Measurements from ENCODE around the gene RYR3. TPM values are rescaled to one million over a fixed set of nuclear protein-coding genes. Genes with fewer than 3 reads are reported as not detected.

The RYR3 gene
- total and polyA plus RNA-seq, 2 of the 13 experiments (the other 11 are each of a cell fraction or from before 2014, with no cell fraction given): not detected

DNA sequence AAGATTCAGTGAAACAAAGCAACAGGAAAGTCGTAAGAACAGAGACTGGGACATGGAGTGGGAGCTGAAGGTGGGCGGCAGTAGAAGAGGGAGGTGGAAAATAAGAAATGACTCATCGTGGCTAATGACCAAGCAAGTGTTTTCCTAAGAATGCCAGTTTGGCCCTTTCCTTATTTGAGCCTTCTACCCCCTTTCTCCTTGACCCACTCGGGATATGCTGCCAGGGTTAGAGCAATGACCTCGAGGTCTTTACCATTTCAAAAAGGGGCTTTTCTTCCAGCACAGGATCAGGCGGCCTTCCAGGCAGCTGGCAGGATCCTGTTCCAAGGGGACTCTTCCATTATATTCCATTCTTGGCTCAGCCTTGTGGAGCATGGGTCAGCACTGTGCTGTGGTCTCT lies 241.1 kb downstream of the RYR3 start (continued):
- TF ChIP-seq, protein P1, sequence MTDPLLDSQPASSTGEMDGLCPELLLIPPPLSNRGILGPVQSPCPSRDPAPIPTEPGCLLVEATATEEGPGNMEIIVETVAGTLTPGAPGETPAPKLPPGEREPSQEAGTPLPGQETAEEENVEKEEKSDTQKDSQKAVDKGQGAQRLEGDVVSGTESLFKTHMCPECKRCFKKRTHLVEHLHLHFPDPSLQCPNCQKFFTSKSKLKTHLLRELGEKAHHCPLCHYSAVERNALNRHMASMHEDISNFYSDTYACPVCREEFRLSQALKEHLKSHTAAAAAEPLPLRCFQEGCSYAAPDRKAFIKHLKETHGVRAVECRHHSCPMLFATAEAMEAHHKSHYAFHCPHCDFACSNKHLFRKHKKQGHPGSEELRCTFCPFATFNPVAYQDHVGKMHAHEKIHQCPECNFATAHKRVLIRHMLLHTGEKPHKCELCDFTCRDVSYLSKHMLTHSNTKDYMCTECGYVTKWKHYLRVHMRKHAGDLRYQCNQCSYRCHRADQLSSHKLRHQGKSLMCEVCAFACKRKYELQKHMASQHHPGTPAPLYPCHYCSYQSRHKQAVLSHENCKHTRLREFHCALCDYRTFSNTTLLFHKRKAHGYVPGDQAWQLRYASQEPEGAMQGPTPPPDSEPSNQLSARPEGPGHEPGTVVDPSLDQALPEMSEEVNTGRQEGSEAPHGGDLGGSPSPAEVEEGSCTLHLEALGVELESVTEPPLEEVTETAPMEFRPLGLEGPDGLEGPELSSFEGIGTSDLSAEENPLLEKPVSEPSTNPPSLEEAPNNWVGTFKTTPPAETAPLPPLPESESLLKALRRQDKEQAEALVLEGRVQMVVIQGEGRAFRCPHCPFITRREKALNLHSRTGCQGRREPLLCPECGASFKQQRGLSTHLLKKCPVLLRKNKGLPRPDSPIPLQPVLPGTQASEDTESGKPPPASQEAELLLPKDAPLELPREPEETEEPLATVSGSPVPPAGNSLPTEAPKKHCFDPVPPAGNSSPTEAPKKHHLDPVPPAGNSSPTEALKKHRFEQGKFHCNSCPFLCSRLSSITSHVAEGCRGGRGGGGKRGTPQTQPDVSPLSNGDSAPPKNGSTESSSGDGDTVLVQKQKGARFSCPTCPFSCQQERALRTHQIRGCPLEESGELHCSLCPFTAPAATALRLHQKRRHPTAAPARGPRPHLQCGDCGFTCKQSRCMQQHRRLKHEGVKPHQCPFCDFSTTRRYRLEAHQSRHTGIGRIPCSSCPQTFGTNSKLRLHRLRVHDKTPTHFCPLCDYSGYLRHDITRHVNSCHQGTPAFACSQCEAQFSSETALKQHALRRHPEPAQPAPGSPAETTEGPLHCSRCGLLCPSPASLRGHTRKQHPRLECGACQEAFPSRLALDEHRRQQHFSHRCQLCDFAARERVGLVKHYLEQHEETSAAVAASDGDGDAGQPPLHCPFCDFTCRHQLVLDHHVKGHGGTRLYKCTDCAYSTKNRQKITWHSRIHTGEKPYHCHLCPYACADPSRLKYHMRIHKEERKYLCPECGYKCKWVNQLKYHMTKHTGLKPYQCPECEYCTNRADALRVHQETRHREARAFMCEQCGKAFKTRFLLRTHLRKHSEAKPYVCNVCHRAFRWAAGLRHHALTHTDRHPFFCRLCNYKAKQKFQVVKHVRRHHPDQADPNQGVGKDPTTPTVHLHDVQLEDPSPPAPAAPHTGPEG (CRISPR knock-in tag; IDR thresholded peaks at IDR 0.05): no peak
- TF ChIP-seq SALL2 (CRISPR knock-in tag; IDR thresholded peaks at IDR 0.05) (no peak), TBP (CRISPR knock-in tag; IDR thresholded peaks at IDR 0.05) (no peak), U2AF1 (optimal IDR thresholded peaks at IDR 0.05; ENCODE audit: low read depth, low read length) (no peak), SIX1 (CRISPR knock-in tag; IDR thresholded peaks at IDR 0.05; ENCODE audit: borderline replicate concordance) (no peak)
- TF ChIP-seq, protein P2, sequence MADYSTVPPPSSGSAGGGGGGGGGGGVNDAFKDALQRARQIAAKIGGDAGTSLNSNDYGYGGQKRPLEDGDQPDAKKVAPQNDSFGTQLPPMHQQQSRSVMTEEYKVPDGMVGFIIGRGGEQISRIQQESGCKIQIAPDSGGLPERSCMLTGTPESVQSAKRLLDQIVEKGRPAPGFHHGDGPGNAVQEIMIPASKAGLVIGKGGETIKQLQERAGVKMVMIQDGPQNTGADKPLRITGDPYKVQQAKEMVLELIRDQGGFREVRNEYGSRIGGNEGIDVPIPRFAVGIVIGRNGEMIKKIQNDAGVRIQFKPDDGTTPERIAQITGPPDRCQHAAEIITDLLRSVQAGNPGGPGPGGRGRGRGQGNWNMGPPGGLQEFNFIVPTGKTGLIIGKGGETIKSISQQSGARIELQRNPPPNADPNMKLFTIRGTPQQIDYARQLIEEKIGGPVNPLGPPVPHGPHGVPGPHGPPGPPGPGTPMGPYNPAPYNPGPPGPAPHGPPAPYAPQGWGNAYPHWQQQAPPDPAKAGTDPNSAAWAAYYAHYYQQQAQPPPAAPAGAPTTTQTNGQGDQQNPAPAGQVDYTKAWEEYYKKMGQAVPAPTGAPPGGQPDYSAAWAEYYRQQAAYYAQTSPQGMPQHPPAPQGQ (CRISPR knock-in tag; IDR thresholded peaks at IDR 0.05; ENCODE audit: borderline replicate concordance): no peak
- TF ChIP-seq, protein P3, sequence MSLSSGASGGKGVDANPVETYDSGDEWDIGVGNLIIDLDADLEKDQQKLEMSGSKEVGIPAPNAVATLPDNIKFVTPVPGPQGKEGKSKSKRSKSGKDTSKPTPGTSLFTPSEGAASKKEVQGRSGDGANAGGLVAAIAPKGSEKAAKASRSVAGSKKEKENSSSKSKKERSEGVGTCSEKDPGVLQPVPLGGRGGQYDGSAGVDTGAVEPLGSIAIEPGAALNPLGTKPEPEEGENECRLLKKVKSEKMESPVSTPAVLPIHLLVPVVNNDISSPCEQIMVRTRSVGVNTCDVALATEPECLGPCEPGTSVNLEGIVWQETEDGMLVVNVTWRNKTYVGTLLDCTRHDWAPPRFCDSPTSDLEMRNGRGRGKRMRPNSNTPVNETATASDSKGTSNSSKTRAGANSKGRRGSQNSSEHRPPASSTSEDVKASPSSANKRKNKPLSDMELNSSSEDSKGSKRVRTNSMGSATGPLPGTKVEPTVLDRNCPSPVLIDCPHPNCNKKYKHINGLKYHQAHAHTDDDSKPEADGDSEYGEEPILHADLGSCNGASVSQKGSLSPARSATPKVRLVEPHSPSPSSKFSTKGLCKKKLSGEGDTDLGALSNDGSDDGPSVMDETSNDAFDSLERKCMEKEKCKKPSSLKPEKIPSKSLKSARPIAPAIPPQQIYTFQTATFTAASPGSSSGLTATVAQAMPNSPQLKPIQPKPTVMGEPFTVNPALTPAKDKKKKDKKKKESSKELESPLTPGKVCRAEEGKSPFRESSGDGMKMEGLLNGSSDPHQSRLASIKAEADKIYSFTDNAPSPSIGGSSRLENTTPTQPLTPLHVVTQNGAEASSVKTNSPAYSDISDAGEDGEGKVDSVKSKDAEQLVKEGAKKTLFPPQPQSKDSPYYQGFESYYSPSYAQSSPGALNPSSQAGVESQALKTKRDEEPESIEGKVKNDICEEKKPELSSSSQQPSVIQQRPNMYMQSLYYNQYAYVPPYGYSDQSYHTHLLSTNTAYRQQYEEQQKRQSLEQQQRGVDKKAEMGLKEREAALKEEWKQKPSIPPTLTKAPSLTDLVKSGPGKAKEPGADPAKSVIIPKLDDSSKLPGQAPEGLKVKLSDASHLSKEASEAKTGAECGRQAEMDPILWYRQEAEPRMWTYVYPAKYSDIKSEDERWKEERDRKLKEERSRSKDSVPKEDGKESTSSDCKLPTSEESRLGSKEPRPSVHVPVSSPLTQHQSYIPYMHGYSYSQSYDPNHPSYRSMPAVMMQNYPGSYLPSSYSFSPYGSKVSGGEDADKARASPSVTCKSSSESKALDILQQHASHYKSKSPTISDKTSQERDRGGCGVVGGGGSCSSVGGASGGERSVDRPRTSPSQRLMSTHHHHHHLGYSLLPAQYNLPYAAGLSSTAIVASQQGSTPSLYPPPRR (CRISPR knock-in tag; IDR thresholded peaks at IDR 0.05; ENCODE audit: borderline replicate concordance): no peak
- TF ChIP-seq, protein P4, sequence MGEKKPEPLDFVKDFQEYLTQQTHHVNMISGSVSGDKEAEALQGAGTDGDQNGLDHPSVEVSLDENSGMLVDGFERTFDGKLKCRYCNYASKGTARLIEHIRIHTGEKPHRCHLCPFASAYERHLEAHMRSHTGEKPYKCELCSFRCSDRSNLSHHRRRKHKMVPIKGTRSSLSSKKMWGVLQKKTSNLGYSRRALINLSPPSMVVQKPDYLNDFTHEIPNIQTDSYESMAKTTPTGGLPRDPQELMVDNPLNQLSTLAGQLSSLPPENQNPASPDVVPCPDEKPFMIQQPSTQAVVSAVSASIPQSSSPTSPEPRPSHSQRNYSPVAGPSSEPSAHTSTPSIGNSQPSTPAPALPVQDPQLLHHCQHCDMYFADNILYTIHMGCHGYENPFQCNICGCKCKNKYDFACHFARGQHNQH (CRISPR knock-in tag; IDR thresholded peaks at IDR 0.05): no peak

All from HepG2 (cell line).